Dendritic cell treated with granulocyte-macrophage colony-stimulating factor and Interleukin-4, amounts not matched to agents 40 ng/mL and 50 ng/mL, for 4 days (primary cell): ENCODE results near the gene MTFR2.

Experiments used
- H3K27ac Mint-ChIP-seq: one replicate; pipeline ENCODE4 v1.8.0; 2022; ENCODE audit warnings: mild to moderate bottlenecking, mixed read lengths
- H3K27me3 Mint-ChIP-seq: one replicate; pipeline ENCODE4 v1.8.0; 2022; ENCODE audit warnings: mild to moderate bottlenecking, mixed read lengths
- H3K36me3 Mint-ChIP-seq: one replicate; pipeline ENCODE4 v1.8.0; 2022; ENCODE audit warnings: low read depth, mixed read lengths
- H3K4me1 Mint-ChIP-seq: one replicate; pipeline ENCODE4 v1.8.0; 2022; ENCODE audit warnings: low read depth, mixed read lengths
- H3K4me3 Mint-ChIP-seq: one replicate; pipeline ENCODE4 v1.8.0; 2022; ENCODE audit warnings: mild to moderate bottlenecking, moderate library complexity, mixed read lengths
- H3K9me3 Mint-ChIP-seq: one replicate; pipeline ENCODE4 v1.8.0; 2022; ENCODE audit warnings: mixed read lengths
- intact Hi-C: fragments of 100-400 bp; cut with micrococcal nuclease; formaldehyde crosslinking; loops from one replicate; pipeline ENCODE4 v1.15.0; 2022

Gene MTFR2

DNA sequence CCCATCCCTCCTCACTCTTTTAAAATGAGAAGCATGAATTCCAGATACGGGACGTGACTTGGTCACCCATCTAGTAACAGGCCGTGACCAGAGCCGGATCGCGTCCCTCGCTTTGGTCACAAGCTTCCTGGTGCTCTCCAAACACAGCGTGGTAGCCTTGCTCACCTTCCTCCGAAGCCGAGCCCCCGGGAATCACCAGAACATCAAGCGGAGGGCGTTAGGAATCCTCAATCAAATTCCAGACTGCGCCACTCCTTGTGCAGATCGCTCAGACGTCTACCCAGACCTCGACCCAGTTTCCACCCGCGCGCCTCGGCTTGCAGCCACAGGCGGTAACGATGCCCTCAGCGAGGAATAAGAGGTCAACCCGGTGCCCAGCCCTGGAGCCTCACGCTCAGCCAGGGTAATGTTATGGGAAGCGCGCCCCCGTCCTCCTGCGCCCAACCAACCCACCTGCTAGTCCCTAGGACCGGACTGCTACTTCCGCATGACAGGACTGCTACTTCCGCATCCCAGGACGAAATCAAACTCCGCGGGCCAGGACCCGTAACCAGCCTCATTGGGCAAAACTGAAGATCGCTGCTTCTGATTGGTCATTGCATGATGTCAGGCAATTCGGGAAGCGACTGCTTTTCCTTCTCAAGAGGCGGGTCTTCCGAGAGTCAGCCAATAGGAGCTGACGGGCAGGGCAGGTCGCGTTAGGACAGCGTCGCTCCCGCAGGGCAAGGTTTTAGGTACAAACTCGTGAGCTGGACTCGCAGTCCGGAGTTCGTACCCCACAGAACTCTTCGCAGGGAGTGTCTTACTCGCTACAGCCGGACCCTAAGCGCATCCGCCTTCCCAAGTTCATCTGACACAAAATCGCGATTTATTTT, at the start of gene MTFR2:
MTFR2 (minus strand) TSS at position 501 of the 875 bp plus-strand sequence. CDS start 1,212 bp downstream, outside the sequence.
- Mint-ChIP-seq H3K27ac (peak within 1 kb of the TSS; percentile 88), H3K9me3 (no peaks in the 10 kb centered on the region), H3K4me1 (peaks cover 37% of the 10 kb centered on the region), H3K4me3 (peak within 1 kb of the TSS; percentile 98), H3K36me3 (peaks cover 19% of the 10 kb centered on the region), H3K27me3 (no peaks in the 10 kb centered on the region)
- intact Hi-C loops, result loop anchor here (5.0 kb wide), 2 partner anchors 37 to 302 kb away; partner anchors contain the start of genes BCLAF1 and MAP7

DNA sequence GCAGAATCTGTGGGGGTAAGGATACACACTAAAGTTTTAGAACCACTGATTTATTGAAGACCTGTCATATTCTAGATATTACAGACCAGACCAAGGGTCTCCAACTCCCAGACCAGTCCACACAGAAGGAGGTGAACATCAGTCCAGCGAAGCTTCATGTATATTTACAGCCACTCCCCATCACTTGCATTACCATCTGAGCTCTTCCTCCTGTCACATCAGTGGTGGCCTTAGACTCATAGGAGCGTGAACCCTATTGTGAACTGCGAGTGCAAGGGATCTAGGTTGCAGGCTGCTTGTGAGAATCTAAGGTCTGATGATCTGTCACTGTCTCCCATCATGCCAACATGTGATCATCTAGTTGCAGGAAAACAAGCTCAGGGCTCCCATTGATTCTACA, 44.5 kb upstream of the MTFR2 start:
- H3K4me3 Mint-ChIP-seq, result no peak overlapping the region
- H3K27ac Mint-ChIP-seq, result no peak overlapping the region
- H3K4me1 Mint-ChIP-seq, result peaks cover 7% of the 10 kb centered on the region
- no peaks in the 10 kb centered on the region for H3K9me3 Mint-ChIP-seq
- H3K36me3 Mint-ChIP-seq, result peaks cover 2% of the 10 kb centered on the region
- no peaks in the 10 kb centered on the region for H3K27me3 Mint-ChIP-seq
- intact Hi-C loops, result loop anchor here (5.0 kb wide), 1 partner anchor 797 kb away; the partner anchor contains the start of gene AHI1

DNA sequence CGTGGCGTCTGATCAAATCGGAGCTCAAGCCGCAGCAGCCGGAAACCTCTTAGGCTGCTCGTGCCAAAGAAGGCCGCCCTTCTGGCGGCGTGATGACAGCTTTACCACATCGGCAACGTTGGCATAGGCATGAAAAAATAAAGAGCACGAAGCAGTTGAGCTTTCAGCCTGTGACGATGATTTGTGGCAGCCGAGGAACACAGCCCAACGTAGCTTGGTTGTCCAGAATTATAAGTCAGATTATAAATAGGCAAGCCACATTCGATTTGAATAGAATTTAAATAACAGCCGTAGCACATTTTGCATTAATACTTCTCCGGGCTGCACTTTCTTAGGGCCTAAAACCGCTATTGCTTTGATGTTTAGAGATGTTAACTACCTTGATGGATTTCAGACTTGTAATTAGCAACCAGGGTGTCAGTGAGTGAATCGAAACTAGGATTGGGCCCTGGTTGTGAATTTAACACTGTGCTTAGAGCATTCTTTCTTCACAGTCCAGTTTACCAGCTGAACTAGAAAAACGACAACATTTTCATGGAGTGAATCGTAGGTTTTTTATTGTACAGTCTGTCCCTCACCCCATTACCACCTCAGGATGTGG, 40.4 kb upstream of the MTFR2 start:
- Mint-ChIP-seq H3K4me3 (peak overlapping the region; percentile 99), H3K4me1 (peaks cover 27% of the 10 kb centered on the region), H3K36me3 (peaks cover 23% of the 10 kb centered on the region), H3K9me3 (no peaks in the 10 kb centered on the region), H3K27ac (peak overlapping the region; percentile 100), H3K27me3 (no peaks in the 10 kb centered on the region)
- intact Hi-C loops, result loop anchor here (5.0 kb wide), 1 partner anchor 793 kb away; the partner anchor contains the start of gene AHI1

DNA sequence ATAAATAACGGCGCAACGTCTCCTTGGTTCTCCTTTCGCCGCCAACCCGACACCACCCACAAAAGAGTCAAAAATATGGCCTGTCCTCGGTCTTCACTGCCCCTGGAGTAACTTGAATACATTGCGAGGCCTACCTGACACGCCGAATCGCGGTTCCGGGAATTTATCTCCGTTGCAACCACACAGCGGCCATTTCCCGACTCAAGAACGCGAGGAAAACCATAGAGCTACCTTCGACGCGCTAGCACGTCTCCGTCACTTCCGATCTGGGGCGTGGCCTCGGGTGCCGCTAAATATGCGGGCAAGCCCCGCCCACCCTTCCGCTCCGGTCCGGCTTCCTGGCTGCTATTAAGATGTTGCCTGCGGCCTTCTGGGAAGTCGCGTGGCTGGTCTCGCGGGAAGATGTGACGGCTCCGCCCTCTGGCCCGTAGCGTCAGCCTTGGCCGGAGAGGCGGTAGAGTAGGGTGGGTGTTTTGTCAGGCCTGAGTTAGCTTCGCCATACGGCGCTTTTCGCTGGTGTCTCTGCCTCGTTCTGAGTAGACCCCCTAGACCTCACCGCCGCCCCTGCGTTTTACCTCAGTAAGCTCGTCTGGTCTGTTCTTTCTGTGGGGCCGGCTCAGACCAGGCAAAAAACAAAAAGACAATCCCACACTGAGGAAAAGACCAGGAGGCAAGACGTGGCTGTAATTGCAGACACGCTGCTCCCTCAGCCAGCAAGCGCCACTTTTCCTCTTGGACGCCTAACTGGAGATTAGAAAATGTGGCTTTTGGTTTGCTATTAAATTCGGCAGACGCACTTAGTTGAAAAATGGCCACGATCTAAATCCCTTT, 39.7 kb upstream of the MTFR2 start, which contains the start of gene BCLAF1:
BCLAF1 (minus strand) TSS at position 268 of the 831 bp plus-strand sequence. CDS start 9,980 bp downstream, outside the sequence.
- Mint-ChIP-seq H3K36me3 (peaks cover 27% of the 10 kb centered on the region), H3K27ac (peak within 1 kb of the TSS; percentile 100), H3K4me3 (peak within 1 kb of the TSS; percentile 99), H3K4me1 (peaks cover 34% of the 10 kb centered on the region), H3K27me3 (no peaks in the 10 kb centered on the region), H3K9me3 (no peaks in the 10 kb centered on the region)
- intact Hi-C loops, result loop anchor here (5.0 kb wide), 2 partner anchors 37 to 792 kb away; partner anchors contain the start of genes AHI1 and MTFR2

DNA sequence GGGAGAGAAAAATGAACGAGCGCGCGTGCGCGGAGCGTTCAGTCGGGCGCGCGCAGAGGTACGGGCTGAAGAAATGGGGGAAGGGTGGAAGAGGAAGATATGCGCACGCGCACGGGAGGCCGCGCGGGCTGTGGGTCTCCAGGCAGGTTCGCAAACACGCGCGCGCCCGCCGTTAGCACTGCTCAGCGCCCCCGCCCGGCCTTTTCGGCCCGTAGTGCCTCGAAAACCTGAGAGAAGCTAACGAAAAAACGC, 39.1 kb upstream of the MTFR2 start:
- H3K36me3 Mint-ChIP-seq, result peaks cover 30% of the 10 kb centered on the region
- H3K4me3 Mint-ChIP-seq, result peak overlapping the region; percentile 99
- intact Hi-C loops, result loop anchor here (5.0 kb wide), 1 partner anchor 37 kb away; the partner anchor contains the start of gene MTFR2
- no peaks in the 10 kb centered on the region for H3K27me3 Mint-ChIP-seq
- no peaks in the 10 kb centered on the region for H3K9me3 Mint-ChIP-seq
- peaks cover 39% of the 10 kb centered on the region for H3K4me1 Mint-ChIP-seq
- H3K27ac Mint-ChIP-seq, result peak overlapping the region; percentile 100

DNA sequence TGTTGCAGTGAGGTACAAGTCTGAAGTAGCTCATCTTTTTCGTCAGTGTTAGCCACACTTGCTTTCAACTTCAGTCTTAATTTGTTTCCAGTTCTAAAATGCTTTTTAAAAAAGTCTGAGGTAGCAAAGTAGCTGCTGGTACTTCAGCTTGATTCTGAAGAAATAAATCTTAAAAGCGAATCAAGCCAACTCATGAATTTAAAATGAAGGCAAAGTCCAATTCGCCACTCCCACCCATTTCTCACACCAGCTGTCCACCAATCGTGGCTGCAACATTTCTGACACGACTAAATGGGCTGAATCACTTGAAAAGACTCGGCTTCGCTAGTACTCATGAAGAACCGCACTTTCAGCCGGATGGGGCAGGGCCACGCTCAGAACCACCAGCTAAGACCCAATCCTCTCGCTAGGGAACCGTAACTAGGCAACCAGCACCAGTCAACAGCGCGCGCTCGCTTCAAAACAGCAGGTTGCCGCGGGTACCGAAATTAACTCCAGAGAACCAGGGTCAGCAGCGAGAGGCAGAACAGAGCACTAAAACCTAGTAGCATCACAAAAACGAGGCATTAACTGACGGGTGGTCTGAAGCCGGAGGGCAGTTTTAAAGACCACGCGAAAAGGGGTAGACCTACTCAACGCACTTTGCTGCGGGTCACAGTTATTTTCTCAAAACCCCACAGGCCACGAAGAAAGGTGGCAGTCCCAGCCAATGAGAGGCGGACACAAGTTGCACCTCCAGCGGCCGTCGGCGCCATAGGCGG, 38.6 kb upstream of the MTFR2 start:
- H3K9me3 Mint-ChIP-seq, result no peaks in the 10 kb centered on the region
- H3K36me3 Mint-ChIP-seq, result peaks cover 30% of the 10 kb centered on the region
- intact Hi-C loops, result loop anchor here (5.0 kb wide), 1 partner anchor 36 kb away; the partner anchor contains the start of gene MTFR2
- peaks cover 39% of the 10 kb centered on the region for H3K4me1 Mint-ChIP-seq
- no peaks in the 10 kb centered on the region for H3K27me3 Mint-ChIP-seq
- H3K4me3 Mint-ChIP-seq, result peak overlapping the region; percentile 99
- H3K27ac Mint-ChIP-seq, result peak overlapping the region; percentile 100

DNA sequence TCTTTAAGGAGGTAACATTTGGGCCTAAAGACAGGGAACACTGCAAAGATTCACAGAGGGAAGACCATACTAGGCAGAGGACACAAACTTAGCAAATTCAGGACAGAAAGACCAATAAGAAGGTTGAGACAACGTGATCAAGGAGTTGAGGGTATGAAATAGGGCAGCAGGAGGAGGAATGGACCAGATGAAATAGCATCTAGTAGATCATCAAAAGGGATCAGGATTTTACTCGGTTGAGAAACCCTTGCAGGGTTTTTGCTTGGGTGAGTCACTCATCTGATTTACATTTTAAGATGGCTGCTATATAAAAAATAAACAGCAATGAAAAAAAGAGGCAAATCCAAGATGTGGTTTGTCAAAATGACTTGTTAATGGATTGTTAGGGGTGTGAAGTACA, 34.8 kb upstream of the MTFR2 start:
- Mint-ChIP-seq H3K9me3 (no peaks in the 10 kb centered on the region), H3K27ac (no peak overlapping the region), H3K4me1 (peaks cover 56% of the 10 kb centered on the region), H3K4me3 (no peak overlapping the region), H3K27me3 (no peaks in the 10 kb centered on the region), H3K36me3 (peaks cover 54% of the 10 kb centered on the region)
- intact Hi-C loops, result loop anchor here (5.0 kb wide), 2 partner anchors 32 to 33 kb away; partner anchors contain the start of gene MTFR2

DNA sequence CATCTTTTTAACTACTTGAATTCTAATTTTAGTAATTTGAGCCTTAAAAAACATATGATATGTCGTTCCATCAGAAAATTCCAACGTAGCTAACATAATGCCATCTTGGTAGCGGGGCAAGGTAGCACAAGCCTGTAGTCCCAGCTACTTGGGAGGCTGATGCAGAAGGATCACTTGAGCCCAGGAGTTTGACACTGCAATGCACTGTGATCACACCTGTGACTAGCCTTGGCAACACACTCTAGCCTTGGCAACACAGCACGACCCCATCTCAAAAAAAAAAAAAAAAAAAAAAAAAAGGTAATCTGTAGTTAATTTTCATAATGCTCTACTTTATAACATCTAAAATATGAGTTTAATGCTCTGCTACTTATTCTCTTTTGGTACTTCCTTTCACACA, 32.8 kb upstream of the MTFR2 start:
- H3K4me1 Mint-ChIP-seq, result peaks cover 49% of the 10 kb centered on the region
- H3K4me3 Mint-ChIP-seq, result no peak overlapping the region
- no peaks in the 10 kb centered on the region for H3K27me3 Mint-ChIP-seq
- H3K9me3 Mint-ChIP-seq, result no peaks in the 10 kb centered on the region
- H3K36me3 Mint-ChIP-seq, result peaks cover 49% of the 10 kb centered on the region
- intact Hi-C loops, result loop anchor here (5.0 kb wide), 1 partner anchor 34 kb away; no protein-coding TSS in a partner anchor
- H3K27ac Mint-ChIP-seq, result no peak overlapping the region

DNA sequence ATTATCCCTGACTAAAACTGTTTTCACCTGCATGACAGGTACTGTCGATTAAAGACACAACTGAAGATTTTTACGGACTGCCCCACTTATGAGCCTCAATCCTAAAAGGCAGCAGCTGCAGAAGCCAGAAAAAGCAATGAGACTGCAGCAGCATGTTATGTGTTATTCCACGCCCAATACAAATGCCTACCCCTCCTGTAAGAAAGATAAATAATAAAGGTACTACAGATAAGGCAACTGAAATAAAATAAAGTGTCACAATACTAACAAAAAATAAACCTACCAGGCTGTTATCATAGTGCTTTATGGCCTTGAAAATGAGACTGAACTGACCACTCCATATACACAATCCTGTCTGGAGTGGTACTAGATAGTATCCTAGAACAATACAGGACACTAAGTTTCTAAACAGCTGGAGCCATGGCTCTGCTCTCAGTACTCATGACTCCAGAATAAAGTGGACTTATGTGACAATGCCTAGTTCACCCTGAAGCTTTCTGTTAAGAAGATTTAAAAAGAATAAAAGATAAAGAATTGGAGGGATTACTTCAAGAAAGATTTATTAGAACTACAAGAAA, 30.0 kb upstream of the MTFR2 start:
- Mint-ChIP-seq H3K4me3 (no peak overlapping the region), H3K27me3 (no peaks in the 10 kb centered on the region), H3K4me1 (peaks cover 30% of the 10 kb centered on the region), H3K9me3 (no peaks in the 10 kb centered on the region), H3K36me3 (peaks cover 68% of the 10 kb centered on the region), H3K27ac (no peak overlapping the region)
- intact Hi-C loops, result loop anchor here (5.0 kb wide), 1 partner anchor 37 kb away; no protein-coding TSS in a partner anchor

DNA sequence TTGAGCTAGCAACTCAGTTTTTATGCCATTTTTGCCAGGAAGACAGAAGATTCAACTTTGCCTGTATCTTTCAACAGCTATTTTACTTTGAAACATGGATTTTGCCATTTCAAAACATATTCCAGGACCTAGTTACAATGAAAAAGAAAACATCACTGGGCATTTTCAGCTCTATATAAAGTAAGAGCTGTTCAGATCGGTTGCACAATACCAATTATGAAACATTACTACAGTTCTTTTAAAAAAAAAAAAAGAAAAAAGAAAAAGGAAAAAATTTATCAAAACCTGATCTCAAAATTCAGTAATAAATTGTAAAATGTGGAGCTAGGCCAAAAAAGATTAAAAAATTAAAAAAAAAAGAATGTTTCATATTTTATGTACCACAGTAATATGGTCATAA, 24.0 kb upstream of the MTFR2 start:
- Mint-ChIP-seq H3K36me3 (peaks cover 92% of the 10 kb centered on the region), H3K9me3 (no peaks in the 10 kb centered on the region), H3K27ac (no peak overlapping the region), H3K4me1 (no peaks in the 10 kb centered on the region), H3K4me3 (no peak overlapping the region), H3K27me3 (no peaks in the 10 kb centered on the region)
- intact Hi-C loops, result no loop called here

DNA sequence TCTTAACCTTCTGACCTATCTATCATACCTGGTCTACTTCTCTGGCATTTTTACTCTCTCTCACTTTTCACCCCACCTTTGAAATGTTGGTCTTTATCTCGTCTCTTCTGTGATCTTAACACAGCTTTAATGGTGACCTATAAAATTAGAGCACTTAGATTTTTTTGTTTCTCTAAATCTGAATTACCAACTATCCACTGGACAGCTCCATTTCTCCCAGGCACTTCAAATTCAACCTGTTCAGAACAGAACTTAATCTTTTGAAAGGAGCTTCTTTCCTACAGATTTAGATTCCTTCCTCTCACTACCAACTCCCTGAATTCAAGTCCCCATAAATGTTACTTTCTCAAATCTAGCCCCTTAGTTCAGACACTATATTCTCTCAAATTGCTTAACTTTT, 15.0 kb upstream of the MTFR2 start:
- peaks cover 92% of the 10 kb centered on the region for H3K36me3 Mint-ChIP-seq
- intact Hi-C loops, result no loop called here
- H3K27ac Mint-ChIP-seq, result no peak overlapping the region
- no peak overlapping the region for H3K4me3 Mint-ChIP-seq
- no peaks in the 10 kb centered on the region for H3K9me3 Mint-ChIP-seq
- no peaks in the 10 kb centered on the region for H3K27me3 Mint-ChIP-seq
- peaks cover 14% of the 10 kb centered on the region for H3K4me1 Mint-ChIP-seq

DNA sequence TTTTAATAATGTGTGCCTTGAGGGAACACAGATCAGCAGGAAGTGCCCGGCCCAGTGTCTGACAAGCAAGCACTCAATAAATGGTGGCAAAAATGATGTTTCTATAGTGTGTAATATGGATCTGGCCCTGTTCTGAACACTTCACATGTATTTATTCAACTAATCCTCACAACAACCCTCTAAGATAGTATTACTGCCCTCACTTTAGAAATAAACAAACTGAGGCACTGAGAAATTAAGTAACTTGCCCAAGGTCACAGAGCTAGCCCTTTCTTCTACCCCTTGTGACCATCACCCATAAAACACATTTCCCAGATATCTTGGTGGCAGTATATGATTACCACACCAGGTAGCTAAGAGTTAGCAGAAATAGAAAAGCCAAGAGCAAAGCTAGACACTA, 12.8 kb upstream of the MTFR2 start:
- peaks cover 82% of the 10 kb centered on the region for H3K36me3 Mint-ChIP-seq
- intact Hi-C loops, result no loop called here
- peaks cover 14% of the 10 kb centered on the region for H3K4me1 Mint-ChIP-seq
- H3K27ac Mint-ChIP-seq, result no peak overlapping the region
- no peak overlapping the region for H3K4me3 Mint-ChIP-seq
- no peaks in the 10 kb centered on the region for H3K27me3 Mint-ChIP-seq
- no peaks in the 10 kb centered on the region for H3K9me3 Mint-ChIP-seq
